SK-N-SH (cell line): ENCODE data around the gene EEFSEC. TPM values are rescaled to one million over a fixed set of nuclear protein-coding genes. Genes with fewer than 3 reads are reported as not detected.

ENCODE experiments used
- CTCF ChIA-PET: fragments of 300-600, 350-600 bp; formaldehyde crosslinking; extraction: SDS; loops from one replicate; lab custom pipeline; 2021; lab: Yijun Ruan, JAX
- POLR2A ChIA-PET: fragments of 350-600 bp; sonication (Branson Sonifier 250); formaldehyde crosslinking; extraction: SDS; loops from one replicate; lab custom pipeline; 2020; ENCODE audit warnings: antibody characterized with exemption, inconsistent platforms; lab: Yijun Ruan, JAX
- DNase-seq: peaks from one replicate; pipeline ENCODE4 v3.0.0; 2012
- H2AFZ ChIP-seq: fragments of 200-600 bp; sonication (generic); 2 replicates; pipeline ENCODE4 v1.8.1; 2016; ENCODE audit warnings: antibody characterized with exemption, mild to moderate bottlenecking, low read depth
- H3F3A ChIP-seq: fragments of 200-600 bp; sonication (generic); replicated peaks from 2 replicates; pipeline ENCODE3; 2016; ENCODE audit warnings: antibody characterized with exemption, mild to moderate bottlenecking; ENCODE audit not compliant: insufficient read depth
- H3K27ac ChIP-seq, 2 experiments: fragments of 200-500 bp in 1 of 2; fragments of 200-600 bp in 1 of 2; sonication (Bioruptor generic) in 1 of 2; sonication (generic), shearing (Covaris generic) in 1 of 2; 2 replicates each; pipeline versions ENCODE4 v1.5.1 to v1.6.1; 2014 to 2016; ENCODE audit warnings: low read depth in 2 of 2, inconsistent platforms in 1 of 2, low read length in 1 of 2, mild to moderate bottlenecking in 1 of 2, mixed read lengths in 1 of 2
- H3K27me3 ChIP-seq: fragments of 200-600 bp; sonication (generic), shearing (Covaris generic); 2 replicates; pipeline ENCODE4 v1.6.1; 2016; ENCODE audit warnings: mixed run types; ENCODE audit not compliant: insufficient read depth
- H3K36me3 ChIP-seq, 2 experiments: fragments of 200-500 bp in 1 of 2; fragments of 200-600 bp in 1 of 2; sonication (Bioruptor generic) in 1 of 2; sonication (generic) in 1 of 2; replicated peaks in 1 of 2; 2 replicates each; pipeline versions ENCODE3 to v1.5.1; 2014 to 2016; ENCODE audit warnings: low read length in 1 of 2, mild to moderate bottlenecking in 1 of 2; ENCODE audit not compliant: insufficient read depth in 2 of 2, control insufficient read depth in 1 of 2
- H3K4me1 ChIP-seq, 2 experiments: fragments of 200-500 bp in 1 of 2; fragments of 200-600 bp in 1 of 2; sonication (Bioruptor generic) in 1 of 2; sonication (generic), shearing (Covaris generic) in 1 of 2; 2 replicates each; pipeline versions ENCODE4 v1.5.1 to v1.6.1; 2014 to 2016; ENCODE audit warnings: low read depth in 1 of 2, low read length in 1 of 2, mixed run types in 1 of 2; ENCODE audit not compliant: insufficient read depth in 2 of 2, control insufficient read depth in 1 of 2
- H3K4me2 ChIP-seq: fragments of 200-600 bp; sonication (generic), shearing (Covaris generic); 2 replicates; pipeline ENCODE4 v1.6.1; 2017; ENCODE audit warnings: mixed run types
- H3K4me3 ChIP-seq, 2 experiments: fragments of 200-500 bp in 1 of 2; fragments of 200-600 bp in 1 of 2; sonication (Bioruptor generic) in 1 of 2; sonication (generic), shearing (Covaris generic) in 1 of 2; 2 replicates each; pipeline versions ENCODE4 v1.5.1 to v1.8.1; 2014 to 2016; ENCODE audit warnings: low read depth in 2 of 2, inconsistent platforms in 1 of 2, low read length in 1 of 2, mild to moderate bottlenecking in 1 of 2, mixed read lengths in 1 of 2, moderate library complexity in 1 of 2
- H3K79me2 ChIP-seq: fragments of 200-600 bp; sonication (generic); 2 replicates; pipeline ENCODE4 v1.8.1; 2017; ENCODE audit warnings: mild to moderate bottlenecking; ENCODE audit not compliant: insufficient read depth
- H3K9ac ChIP-seq: fragments of 200-600 bp; sonication (generic); 2 replicates; pipeline ENCODE4 v1.6.1; 2017; ENCODE audit warnings: mixed run types
- H3K9me2 ChIP-seq: fragments of 200-600 bp; sonication (generic); 2 replicates; pipeline ENCODE4 v1.6.1; 2017; ENCODE audit warnings: mixed run types
- H3K9me3 ChIP-seq: fragments of 200-600 bp; sonication (generic); 2 replicates; pipeline ENCODE4 v1.6.1; 2017; ENCODE audit warnings: mixed run types, mild to moderate bottlenecking, moderate library complexity
- H4K20me1 ChIP-seq: fragments of 200-600 bp; sonication (generic); 2 replicates; pipeline ENCODE4 v1.6.1; 2017; ENCODE audit warnings: mild to moderate bottlenecking, mixed run types; ENCODE audit not compliant: insufficient read depth
- ELF1 ChIP-seq: IDR thresholded peaks from 2 replicates; pipeline ENCODE4 v1.4.0; 2012
- MAX ChIP-seq: IDR thresholded peaks from 2 replicates; pipeline ENCODE4 v1.4.0; 2012; ENCODE audit warnings: low read depth
- MEF2A ChIP-seq: IDR thresholded peaks from 2 replicates; pipeline ENCODE4 v1.4.0; 2012; ENCODE audit warnings: low read depth, borderline replicate concordance
- MXI1 ChIP-seq: IDR thresholded peaks from 2 replicates; pipeline ENCODE4 v1.6.1; 2012; ENCODE audit warnings: mild to moderate bottlenecking, low read depth, low read length, improper control_type of control experiment
- NFIC ChIP-seq: IDR thresholded peaks from 2 replicates; pipeline ENCODE4 v1.4.0; 2012; ENCODE audit warnings: borderline replicate concordance
- RAD21 ChIP-seq: IDR thresholded peaks from 2 replicates; pipeline ENCODE4 v1.6.1; 2012; ENCODE audit warnings: mild to moderate bottlenecking, low read length
- RCOR1 ChIP-seq: fragments of 150-350 bp; IDR thresholded peaks from 2 replicates; pipeline ENCODE4 v1.6.1; 2017; ENCODE audit warnings: antibody characterized with exemption, low read length
- SIN3A ChIP-seq: IDR thresholded peaks from 2 replicates; pipeline ENCODE4 v1.6.1; 2012; ENCODE audit warnings: low read depth, mild to moderate bottlenecking, low read length, moderate library complexity, borderline replicate concordance
- SMC3 ChIP-seq: IDR thresholded peaks from 2 replicates; pipeline ENCODE4 v1.6.1; 2012; ENCODE audit warnings: low read depth, low read length, improper control_type of control experiment
- TCF12 ChIP-seq: IDR thresholded peaks from 2 replicates; pipeline ENCODE4 v1.4.0; 2012
- TEAD4 ChIP-seq: IDR thresholded peaks from 2 replicates; pipeline ENCODE4 v1.4.0; 2012; ENCODE audit warnings: mild to moderate bottlenecking, borderline replicate concordance; ENCODE audit not compliant: insufficient read depth
- WGBS: methylation state at CpG from one replicate; pipeline ENCODE4 v1.1.6; 2017; ENCODE audit warnings: low lambda C conversion rate; 5-methylcytosine and 5-hydroxymethylcytosine counted together
- polyA plus RNA-seq, 3 experiments: library from polyadenylated mRNA; depleted of rRNA; stranded (reverse); fragments of >200 nt; gene quantifications; 2 replicates each; pipeline ENCODE4 v1.2.3, GENCODE V29; 2012
- TF ChIP-seq, protein P1 (sequence below): IDR thresholded peaks from 2 replicates; pipeline ENCODE4; 2012
- TF ChIP-seq, protein P2 (sequence below): IDR thresholded peaks from 2 replicates; pipeline ENCODE4 v1.4.0; 2012; ENCODE audit warnings: low read depth, borderline replicate concordance

The EEFSEC gene
- polyA plus RNA-seq, 1 of the 3 experiments (the other 2 are of a cell fraction) = 12.4 TPM

- no peaks in the 10 kb centered on the region for H4K20me1 ChIP-seq
These were observed 206.8 kb downstream of the EEFSEC start for GRCh38 chr3:128359846-128360642.

DNA sequence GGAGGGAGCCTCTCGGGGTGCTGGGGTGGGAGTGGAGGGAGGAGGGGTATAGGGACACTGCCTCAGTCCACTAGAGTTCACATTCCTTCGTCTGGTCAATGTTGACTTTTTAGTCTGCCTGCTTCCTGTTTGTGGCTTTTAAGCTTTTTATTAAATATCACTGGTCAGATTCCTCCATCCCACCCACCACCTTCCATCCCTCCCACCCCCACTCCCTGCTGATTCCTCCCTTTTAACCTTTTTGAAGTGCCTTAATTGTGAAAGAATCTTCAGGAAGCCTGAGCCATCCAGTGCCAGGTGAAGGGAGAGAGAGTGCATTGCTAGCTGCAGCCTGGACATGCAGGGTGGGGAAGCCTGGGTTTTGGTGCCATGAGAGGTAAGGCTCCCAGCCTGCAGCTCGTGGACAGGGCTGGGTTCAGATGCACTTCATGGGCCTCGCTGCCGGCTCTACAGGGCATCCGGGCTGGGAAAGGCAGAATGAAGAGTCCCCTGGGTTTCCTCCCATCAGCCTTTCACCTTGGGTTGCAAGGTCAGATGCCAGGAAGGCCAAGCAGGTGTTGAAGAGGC lies 207.5 kb downstream of the EEFSEC start:
- TF ChIP-seq ELF1 = no peak
- TF ChIP-seq TCF12 = no peak
- no peak for TF ChIP-seq RAD21
- TF ChIP-seq MEF2A = no peak
- TF ChIP-seq, protein P1, sequence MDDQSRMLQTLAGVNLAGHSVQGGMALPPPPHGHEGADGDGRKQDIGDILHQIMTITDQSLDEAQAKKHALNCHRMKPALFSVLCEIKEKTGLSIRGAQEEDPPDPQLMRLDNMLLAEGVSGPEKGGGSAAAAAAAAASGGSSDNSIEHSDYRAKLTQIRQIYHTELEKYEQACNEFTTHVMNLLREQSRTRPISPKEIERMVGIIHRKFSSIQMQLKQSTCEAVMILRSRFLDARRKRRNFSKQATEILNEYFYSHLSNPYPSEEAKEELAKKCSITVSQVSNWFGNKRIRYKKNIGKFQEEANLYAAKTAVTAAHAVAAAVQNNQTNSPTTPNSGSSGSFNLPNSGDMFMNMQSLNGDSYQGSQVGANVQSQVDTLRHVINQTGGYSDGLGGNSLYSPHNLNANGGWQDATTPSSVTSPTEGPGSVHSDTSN = no peak
- no peak for TF ChIP-seq SMC3
- TF ChIP-seq MAX = no peak
- TF ChIP-seq RCOR1 = no peak
- TF ChIP-seq, protein P2, sequence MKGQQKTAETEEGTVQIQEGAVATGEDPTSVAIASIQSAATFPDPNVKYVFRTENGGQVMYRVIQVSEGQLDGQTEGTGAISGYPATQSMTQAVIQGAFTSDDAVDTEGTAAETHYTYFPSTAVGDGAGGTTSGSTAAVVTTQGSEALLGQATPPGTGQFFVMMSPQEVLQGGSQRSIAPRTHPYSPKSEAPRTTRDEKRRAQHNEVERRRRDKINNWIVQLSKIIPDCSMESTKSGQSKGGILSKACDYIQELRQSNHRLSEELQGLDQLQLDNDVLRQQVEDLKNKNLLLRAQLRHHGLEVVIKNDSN = no peak
- no peak for TF ChIP-seq SIN3A
- TF ChIP-seq MXI1 = no peak
- no peak for TF ChIP-seq TEAD4
- ChIA-PET POLR2A (no interaction called here), CTCF (interaction anchor here (0.5 to 1.9 kb wide), 4 partner anchors 26 to 224 kb away, joined by 3 to 4 read pairs (median 4); no protein-coding TSS in a partner anchor)
- H3K27me3 ChIP-seq = no peaks in the 10 kb centered on the region
- no peak overlapping the region for H2AFZ ChIP-seq
- no peaks in the 10 kb centered on the region for H3F3A ChIP-seq
- H3K27ac ChIP-seq = no peak overlapping the region
- H4K20me1 ChIP-seq = no peaks in the 10 kb centered on the region
- no peaks in the 10 kb centered on the region for H3K36me3 ChIP-seq
- no peaks in the 10 kb centered on the region for H3K9me2 ChIP-seq
- DNase-seq = no peak
- no peak overlapping the region for H3K9ac ChIP-seq
- H3K4me3 ChIP-seq = no peak overlapping the region
- H3K4me1 ChIP-seq = peaks cover 7 to 60% of the 10 kb centered on the region in 2 experiments; a peak in 1 of 4 replicates
- H3K4me2 ChIP-seq = 0 out of 2 replicates have a peak overlapping the region, but pooled peaks have one; percentile 23
- H3K9me3 ChIP-seq = no peaks in the 10 kb centered on the region
- H3K79me2 ChIP-seq = no peaks in the 10 kb centered on the region
- 91% methylated on average over 5 of the region's 6 CpGs for WGBS

More at GRCh38 chr3:128359846-128360642, 206.8 kb downstream of the EEFSEC start:
- no peak overlapping the region for H2AFZ ChIP-seq
- no peak for TF ChIP-seq MAX
- no peak for TF ChIP-seq MXI1
- no peak for TF ChIP-seq NFIC
- TF ChIP-seq TCF12 = no peak
- no peak overlapping the region for H3K27ac ChIP-seq
- POLR2A ChIA-PET = interaction anchor here (0.6 kb wide), 1 partner anchor 49 kb away, joined by 3 read pairs; no protein-coding TSS in a partner anchor
- no peaks in the 10 kb centered on the region for H3K79me2 ChIP-seq
- no peak overlapping the region for H3K9ac ChIP-seq
- DNase-seq = no peak
- H3K4me1 ChIP-seq = peaks cover 7 to 58% of the 10 kb centered on the region in 2 experiments; a peak in 1 of 4 replicates
- CTCF ChIA-PET = interaction anchor here (1.2 to 1.6 kb wide), 3 partner anchors 10 to 224 kb away, joined by 3 to 6 read pairs (median 4); no protein-coding TSS in a partner anchor
- H3K9me2 ChIP-seq = no peaks in the 10 kb centered on the region
- no peaks in the 10 kb centered on the region for H3K27me3 ChIP-seq
- H3F3A ChIP-seq = no peaks in the 10 kb centered on the region
- no peak overlapping the region for H3K4me3 ChIP-seq
- no peaks in the 10 kb centered on the region for H3K36me3 ChIP-seq
- 0 out of 2 replicates have a peak overlapping the region, but pooled peaks have one; percentile 23 for H3K4me2 ChIP-seq
- H3K9me3 ChIP-seq = no peaks in the 10 kb centered on the region
- 90% methylated on average over 3 of the region's 8 CpGs for WGBS
